K562 (cell line): Measurements from ENCODE around the gene NUCKS1. TPM values are rescaled to one million over a fixed set of nuclear protein-coding genes. Genes with fewer than 3 reads are reported as not detected.
A peak's percentile ranks its signal among the peaks of the same experiment; 100 is the strongest.

Experiments
- ATAC-seq: fragments of 200-7000 bp; cut with Tn5 transposase; 3 replicates; pipeline ENCODE4 v1.9.1; 2020; ENCODE audit warnings: moderate library complexity
- BruUV-seq: library from RNA; stranded (reverse); fragments of 400-500 nt; replicated peaks from 2 replicates; lab custom pipeline; 2021; lab: Mats Ljungman, UMichigan
- CTCF ChIA-PET: fragments of 300-600 bp; formaldehyde crosslinking; extraction: SDS; loops from one replicate; lab custom pipeline; 2021; ENCODE audit warnings: low intra/inter-chr PET ratio; lab: Yijun Ruan, JAX
- POLR2A ChIA-PET: fragments of 300-600, 350-650 bp; sonication (Branson Sonifier 250); formaldehyde crosslinking; extraction: SDS; loops from one replicate; lab custom pipeline; 2021; ENCODE audit warnings: antibody characterized with exemption, inconsistent platforms; lab: Yijun Ruan, JAX
- DNase-seq, 4 experiments: peaks; one replicate each; pipeline versions ENCODE4 v3.0.0 to v3.0.0-alpha.2; 2011 to 2018; ENCODE audit warnings: low spot score in 3 of 4, mixed read lengths in 3 of 4; ENCODE audit errors: extremely low read depth in 1 of 4
- FAIRE-seq: peaks from 2 replicates; lab custom pipeline; 2011; peaks lifted over from hg19 to GRCh38; lab: Jason Lieb, UNC
- H2AFZ ChIP-seq: 2 replicates; pipeline ENCODE4 v1.6.0; 2011; ENCODE audit warnings: low read depth, low read length, control low read depth, inconsistent platforms
- H3K27ac ChIP-seq: fragments of 200-600 bp; 3 replicates; pipeline ENCODE4 v1.8.0; 2011; ENCODE audit warnings: low read depth, mild to moderate bottlenecking, control low read depth, inconsistent platforms, low read length, moderate library complexity, mixed read lengths; ENCODE audit errors: extremely low read depth
- H3K27me3 ChIP-seq, 2 experiments: fragments of 300-600 bp in 1 of 2; 2 replicates in 1 of 2; 3 replicates in 1 of 2; pipeline versions ENCODE4 v1.6.0 to v1.8.0; 2011; ENCODE audit warnings: inconsistent platforms in 2 of 2, low read length in 2 of 2, mild to moderate bottlenecking in 1 of 2, mixed read lengths in 1 of 2, moderate library complexity in 1 of 2; ENCODE audit not compliant: control insufficient read depth in 2 of 2, insufficient read depth in 2 of 2
- H3K36me3 ChIP-seq: fragments of 300-600 bp; 3 replicates; pipeline ENCODE4 v1.8.0; 2011; ENCODE audit warnings: mild to moderate bottlenecking, low read length, inconsistent platforms; ENCODE audit not compliant: control insufficient read depth, insufficient read depth
- H3K4me1 ChIP-seq, 2 experiments: fragments of 200-600 bp in 1 of 2; replicated peaks in 1 of 2; 2 replicates in 1 of 2; 3 replicates in 1 of 2; pipeline versions ENCODE4 v1.5.1 to v1.8.0; 2011; ENCODE audit warnings: inconsistent platforms in 2 of 2, low read length in 2 of 2, mild to moderate bottlenecking in 1 of 2, mixed read lengths in 1 of 2, moderate library complexity in 1 of 2; ENCODE audit not compliant: control insufficient read depth in 2 of 2, insufficient read depth in 2 of 2
- H3K4me2 ChIP-seq: 2 replicates; pipeline ENCODE4 v1.6.1; 2011; ENCODE audit warnings: low read length, control low read depth, inconsistent platforms, mixed read lengths; ENCODE audit not compliant: insufficient read depth
- H3K4me3 ChIP-seq: fragments of 200-600 bp; sonication (generic), shearing (Covaris generic); 2 replicates; pipeline ENCODE4 v1.5.1; 2016; ENCODE audit warnings: control low read depth, inconsistent platforms
- H3K79me2 ChIP-seq: fragments of 200-600 bp; 3 replicates; pipeline ENCODE4 v1.8.0; 2011; ENCODE audit warnings: low read length, inconsistent platforms; ENCODE audit not compliant: control insufficient read depth, insufficient read depth
- H3K9ac ChIP-seq, 2 experiments: 2 replicates each; pipeline versions ENCODE4 v1.6.0 to v1.6.1; 2011; ENCODE audit warnings: low read depth in 2 of 2, low read length in 2 of 2, control low read depth in 1 of 2, inconsistent platforms in 1 of 2, mild to moderate bottlenecking in 1 of 2, mixed read lengths in 1 of 2; ENCODE audit not compliant: insufficient read depth in 1 of 2
- H3K9me1 ChIP-seq: one replicate; pipeline ENCODE4 v1.6.0; 2011; ENCODE audit warnings: inconsistent platforms, mild to moderate bottlenecking, low read length, moderate library complexity; ENCODE audit not compliant: control insufficient read depth, insufficient read depth
- H3K9me3 ChIP-seq: replicated peaks from 2 replicates; pipeline ENCODE4 v1.5.1; 2011; ENCODE audit warnings: low read depth, low read length, inconsistent platforms; ENCODE audit not compliant: control insufficient read depth, insufficient read depth
- H4K20me1 ChIP-seq: replicated peaks from 2 replicates; pipeline ENCODE4 v1.6.1; 2011; ENCODE audit warnings: low read length, inconsistent platforms, mixed read lengths; ENCODE audit not compliant: control insufficient read depth, insufficient read depth
- ADNP ChIP-seq: fragments of 200-800 bp; sonication (Bioruptor generic); IDR thresholded peaks from 2 replicates; pipeline ENCODE4 v1.6.1; 2016; ENCODE audit warnings: missing genetic modification characterization, missing compliant biosample characterization
- BCOR ChIP-seq: fragments of 450-650 bp; IDR thresholded peaks from 2 replicates; pipeline ENCODE4 v1.6.1; 2016
- CXXC5 ChIP-seq: fragments of 250-450 bp; sonication (Bioruptor Pico); IDR thresholded peaks from 2 replicates; pipeline ENCODE4 v1.8.0; 2022; ENCODE audit warnings: inconsistent platforms, mild to moderate bottlenecking, moderate library complexity
- EP300 ChIP-seq: IDR thresholded peaks from 2 replicates; pipeline ENCODE4 v1.6.1; 2012; ENCODE audit warnings: low read length, improper control_type of control experiment
- ESRRA ChIP-seq: fragments of 450-650 bp; IDR thresholded peaks from 2 replicates; pipeline ENCODE4 v1.6.1; 2014; ENCODE audit warnings: low read depth, mild to moderate bottlenecking, moderate library complexity, borderline replicate concordance
- ETV1 ChIP-seq: fragments of 450-650 bp; conservative IDR thresholded peaks from 2 replicates; pipeline ENCODE4 v1.6.1; 2016; ENCODE audit warnings: missing genetic modification characterization, control low read depth, low read depth, missing compliant biosample characterization
- GATAD2B ChIP-seq: fragments of 450-650 bp; IDR thresholded peaks from 2 replicates; pipeline ENCODE4 v1.6.1; 2017; ENCODE audit warnings: mild to moderate bottlenecking, borderline replicate concordance
- HLTF ChIP-seq: fragments of 450-650 bp; IDR thresholded peaks from 2 replicates; pipeline ENCODE4 v1.6.1; 2016
- MCM3 ChIP-seq: fragments of 450-650 bp; IDR thresholded peaks from 2 replicates; pipeline ENCODE4 v1.6.1; 2016
- PBX2 ChIP-seq, 2 experiments: IDR thresholded peaks in 1 of 2; conservative IDR thresholded peaks in 1 of 2; 2 replicates each; pipeline ENCODE4 v1.6.1; 2016; ENCODE audit warnings: low read depth in 2 of 2, mild to moderate bottlenecking in 1 of 2, missing compliant biosample characterization in 1 of 2, missing genetic modification characterization in 1 of 2, moderate library complexity in 1 of 2
- PKNOX1 ChIP-seq: fragments of 450-650 bp; IDR thresholded peaks from 2 replicates; pipeline ENCODE4 v1.6.1; 2016
- RBM15 ChIP-seq: fragments of 200-400 bp; formaldehyde crosslinking; IDR thresholded peaks from 2 replicates; pipeline ENCODE4 v1.6.1; 2018; ENCODE audit warnings: mild to moderate bottlenecking, low read length, moderate library complexity; ENCODE audit not compliant: insufficient read depth
- RBM25 ChIP-seq: fragments of 200-400 bp; formaldehyde crosslinking; IDR thresholded peaks from 2 replicates; pipeline ENCODE4 v1.6.1; 2018; ENCODE audit warnings: low read length, low read depth, moderate library complexity; ENCODE audit not compliant: severe bottlenecking
- ZNF146 ChIP-seq: IDR thresholded peaks from one replicate; pipeline ENCODE4 v1.6.1; 2018; ENCODE audit warnings: missing compliant biosample characterization; ENCODE audit not compliant: unreplicated experiment
- WGBS: fragments of 100-300 bp; shearing (Covaris generic); methylation state at CpG from one replicate; pipeline ENCODE4 v1.1.6; 2016; ENCODE audit warnings: low coverage, mixed read lengths; ENCODE audit not compliant: insufficient coverage; ENCODE audit errors: missing lambda C conversion rate; 5-methylcytosine and 5-hydroxymethylcytosine counted together
- in situ Hi-C: fragments of 300-500 bp; cut with MboI; formaldehyde crosslinking; loops from 4 replicates; pipeline ENCODE4 v1.15.0; 2018; ENCODE audit warnings: inconsistent platforms, mixed read lengths
- intact Hi-C: fragments of 100-400 bp; cut with micrococcal nuclease; formaldehyde crosslinking; loops from 2 replicates; pipeline ENCODE4 v1.14.2; 2022
- polyA plus RNA-seq, 8 experiments: library from polyadenylated mRNA; depleted of rRNA in 4 of 8; stranded (reverse) in 5 of 8; unstranded in 3 of 8; fragments of >200 nt; fragmentation: Nextera tagmentation in 2 of 8; fragmentation: Illumina TruSeq in 1 of 8; extraction: Ambion mirVana in 2 of 8; extraction: Trizol in 1 of 8; gene quantifications; 2 replicates each; pipeline versions ENCODE4 v1.2.1 to v1.2.3, GENCODE V29; 2011 to 2014; ENCODE audit warnings: inconsistent platforms in 1 of 8, missing spikeins in 1 of 8
- total RNA-seq, 7 experiments: library from RNA; depleted of rRNA in 6 of 7; stranded (reverse); fragments of >200 nt in 6 of 7; fragmentation: Illumina TruSeq in 2 of 7; extraction: Trizol in 2 of 7; gene quantifications; 2 replicates each; pipeline versions ENCODE4 v1.2.1 to v1.2.3, GENCODE V29; 2011 to 2021; ENCODE audit warnings: low replicate concordance in 1 of 7

The NUCKS1 gene
- total and polyA plus RNA-seq, 9 of the 15 experiments (the other 6 are each of a cell fraction or from before 2014, with no cell fraction given), result 66.7 to 244 (median 149) TPM

GRCh38 chr1:205756552-205756951, 6.6 kb upstream of the NUCKS1 start:
- peaks cover 0 to 14% of the 10 kb centered on the region in 2 experiments; a peak in 2 of 5 replicates for H3K4me1 ChIP-seq
- no peak overlapping the region for H3K27ac ChIP-seq
- H4K20me1 ChIP-seq, result no peaks in the 10 kb centered on the region
- H3K4me3 ChIP-seq, result no peak overlapping the region
- no peaks in the 10 kb centered on the region for H3K36me3 ChIP-seq
- TF ChIP-seq ZNF146 (CRISPR knock-in tag) (no peak), CXXC5 (CRISPR knock-in tag) (no peak), GATAD2B (no peak)
- CTCF ChIA-PET, result no interaction called here
- H3K27me3 ChIP-seq, result no peaks in the 10 kb centered on the region
- no peak for DNase-seq
- H3K79me2 ChIP-seq, result no peaks in the 10 kb centered on the region
- H3K9me3 ChIP-seq, result no peaks in the 10 kb centered on the region
- POLR2A ChIA-PET, result no interaction called here
- intact Hi-C loops, result no loop called here
- no peak for FAIRE-seq
- in situ Hi-C loops, result no loop called here
- no peaks in the 10 kb centered on the region for H3K9me1 ChIP-seq
- 47% methylated on average over 3 of the region's 3 CpGs for WGBS
- no TSS peak for BruUV-seq
- no peak for ATAC-seq
- H3K9ac ChIP-seq, result no peak overlapping the region
- H2AFZ ChIP-seq, result no peak overlapping the region
- H3K4me2 ChIP-seq, result no peak overlapping the region

GRCh38 chr1:205754857-205755256, 4.9 kb upstream of the NUCKS1 start:
- WGBS, result 40% methylated on average over 5 of the region's 5 CpGs
- ATAC-seq (no peak), DNase-seq (peak in 2 of 4 experiments; percentile 31 to 41), FAIRE-seq (no peak)
- Histone ChIP-seq H3K9me3 (no peaks in the 10 kb centered on the region), H3K36me3 (no peaks in the 10 kb centered on the region), H3K4me3 (no peak overlapping the region), H3K4me2 (peak overlapping the region; percentile 23; the same call in 1 of the 2 replicates), H4K20me1 (no peaks in the 10 kb centered on the region), H3K9ac (no peak overlapping the region), H3K27me3 (no peaks in the 10 kb centered on the region), H3K4me1 (peaks cover 0 to 17% of the 10 kb centered on the region in 2 experiments; a peak in 2 of 5 replicates), H3K27ac (no peak overlapping the region), H3K79me2 (peaks cover 1% of the 10 kb centered on the region; the same call in 1 of the 3 replicates), H3K9me1 (no peaks in the 10 kb centered on the region), H2AFZ (peak overlapping the region; percentile 51)
- no TSS peak for BruUV-seq
- POLR2A ChIA-PET, result interaction anchor here (0.6 to 2.4 kb wide), 5 partner anchors 10 to 76 kb away, joined by 3 to 20 read pairs (median 4); partner anchors contain the start of gene RAB29
- CTCF ChIA-PET, result no interaction called here
- intact Hi-C loops, result no loop called here
- in situ Hi-C loops, result no loop called here
- no peak for TF ChIP-seq EP300
- TF ChIP-seq PKNOX1, result peak; percentile 78
- no peak for TF ChIP-seq PBX2 (CRISPR knock-in tag; IDR thresholded peaks at IDR 0.05; ENCODE audit: low read depth)
- TF ChIP-seq PBX2 (tag; conservative IDR thresholded peaks at IDR 0.05; ENCODE audit: low read depth), result peak; percentile 67
- TF ChIP-seq BCOR, result peak; percentile 62
- peak; percentile 70; the same call in 1 of the 2 replicates for TF ChIP-seq ESRRA
- peak; percentile 35; the same call in 1 of the 2 replicates for TF ChIP-seq ADNP (tag)
- peak; percentile 70 for TF ChIP-seq RBM25
- TF ChIP-seq RBM15, result no peak
- no peak for TF ChIP-seq HLTF
- no peak for TF ChIP-seq MCM3
- TF ChIP-seq ETV1 (tag), result no peak
